Measurements from ENCODE around the gene ABCC2.

Gene ABCC2

DNA sequence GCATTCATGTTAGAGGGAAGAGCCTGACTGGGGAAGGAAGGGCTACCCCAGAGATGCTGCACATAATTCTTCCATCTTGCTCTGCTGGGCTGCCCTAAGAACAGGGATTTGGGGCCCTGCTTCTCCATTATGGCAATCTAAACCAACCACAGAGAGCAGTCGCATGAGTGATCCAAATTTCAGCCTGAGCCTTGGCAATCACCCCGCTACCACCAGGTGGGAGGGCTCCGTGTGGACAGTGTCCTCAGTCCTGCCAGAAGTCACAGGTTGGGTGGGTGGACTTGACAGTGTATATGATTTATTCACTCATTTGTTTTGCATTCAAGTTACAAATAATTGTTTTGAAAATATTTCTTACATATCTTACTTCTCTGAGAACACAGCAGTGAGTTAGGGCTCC is 22.0 kb downstream of the ABCC2 start:
- no peak for TF ChIP-seq NFIC (IDR thresholded peaks at IDR 0.05)
- TF ChIP-seq, protein P1, sequence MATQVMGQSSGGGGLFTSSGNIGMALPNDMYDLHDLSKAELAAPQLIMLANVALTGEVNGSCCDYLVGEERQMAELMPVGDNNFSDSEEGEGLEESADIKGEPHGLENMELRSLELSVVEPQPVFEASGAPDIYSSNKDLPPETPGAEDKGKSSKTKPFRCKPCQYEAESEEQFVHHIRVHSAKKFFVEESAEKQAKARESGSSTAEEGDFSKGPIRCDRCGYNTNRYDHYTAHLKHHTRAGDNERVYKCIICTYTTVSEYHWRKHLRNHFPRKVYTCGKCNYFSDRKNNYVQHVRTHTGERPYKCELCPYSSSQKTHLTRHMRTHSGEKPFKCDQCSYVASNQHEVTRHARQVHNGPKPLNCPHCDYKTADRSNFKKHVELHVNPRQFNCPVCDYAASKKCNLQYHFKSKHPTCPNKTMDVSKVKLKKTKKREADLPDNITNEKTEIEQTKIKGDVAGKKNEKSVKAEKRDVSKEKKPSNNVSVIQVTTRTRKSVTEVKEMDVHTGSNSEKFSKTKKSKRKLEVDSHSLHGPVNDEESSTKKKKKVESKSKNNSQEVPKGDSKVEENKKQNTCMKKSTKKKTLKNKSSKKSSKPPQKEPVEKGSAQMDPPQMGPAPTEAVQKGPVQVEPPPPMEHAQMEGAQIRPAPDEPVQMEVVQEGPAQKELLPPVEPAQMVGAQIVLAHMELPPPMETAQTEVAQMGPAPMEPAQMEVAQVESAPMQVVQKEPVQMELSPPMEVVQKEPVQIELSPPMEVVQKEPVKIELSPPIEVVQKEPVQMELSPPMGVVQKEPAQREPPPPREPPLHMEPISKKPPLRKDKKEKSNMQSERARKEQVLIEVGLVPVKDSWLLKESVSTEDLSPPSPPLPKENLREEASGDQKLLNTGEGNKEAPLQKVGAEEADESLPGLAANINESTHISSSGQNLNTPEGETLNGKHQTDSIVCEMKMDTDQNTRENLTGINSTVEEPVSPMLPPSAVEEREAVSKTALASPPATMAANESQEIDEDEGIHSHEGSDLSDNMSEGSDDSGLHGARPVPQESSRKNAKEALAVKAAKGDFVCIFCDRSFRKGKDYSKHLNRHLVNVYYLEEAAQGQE (IDR thresholded peaks at IDR 0.05; ENCODE audit: low read depth): no peak
- no peak for TF ChIP-seq TCF12 (IDR thresholded peaks at IDR 0.05; ENCODE audit: low read depth)
- TF ChIP-seq, protein P2, sequence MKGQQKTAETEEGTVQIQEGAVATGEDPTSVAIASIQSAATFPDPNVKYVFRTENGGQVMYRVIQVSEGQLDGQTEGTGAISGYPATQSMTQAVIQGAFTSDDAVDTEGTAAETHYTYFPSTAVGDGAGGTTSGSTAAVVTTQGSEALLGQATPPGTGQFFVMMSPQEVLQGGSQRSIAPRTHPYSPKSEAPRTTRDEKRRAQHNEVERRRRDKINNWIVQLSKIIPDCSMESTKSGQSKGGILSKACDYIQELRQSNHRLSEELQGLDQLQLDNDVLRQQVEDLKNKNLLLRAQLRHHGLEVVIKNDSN (IDR thresholded peaks at IDR 0.05): no peak
- TF ChIP-seq YY1 (IDR thresholded peaks at IDR 0.05; ENCODE audit: low read depth): no peak
- no peak for TF ChIP-seq CEBPB (IDR thresholded peaks at IDR 0.05)
- no peak for TF ChIP-seq TEAD4 (IDR thresholded peaks at IDR 0.05)
- TF ChIP-seq TAF1 (IDR thresholded peaks at IDR 0.05; ENCODE audit: low read depth): no peak

DNA sequence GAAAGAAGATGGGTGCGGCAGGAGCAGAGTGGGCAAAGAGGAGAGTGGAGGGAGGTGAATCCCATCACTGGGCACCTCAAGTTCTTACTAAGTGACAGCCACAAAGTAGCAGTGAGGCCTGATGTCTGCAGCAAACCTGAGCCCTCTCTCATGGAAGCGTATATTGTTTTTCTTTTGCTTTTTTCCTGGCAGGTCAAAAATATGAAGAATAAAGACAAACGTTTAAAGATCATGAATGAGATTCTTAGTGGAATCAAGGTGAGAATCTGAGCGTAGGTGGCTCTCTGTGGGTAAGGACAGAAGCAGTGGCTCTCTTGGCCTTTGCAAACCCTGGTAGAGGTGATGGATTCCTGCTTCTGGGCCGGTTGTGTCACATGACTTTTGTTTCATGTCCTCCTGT is 22.8 kb downstream of the ABCC2 start:
- no peak for TF ChIP-seq CREB1 (IDR thresholded peaks at IDR 0.05; ENCODE audit: low read depth)
- no peak for TF ChIP-seq EGR1 (IDR thresholded peaks at IDR 0.05)
- no peak for TF ChIP-seq YY1 (IDR thresholded peaks at IDR 0.05; ENCODE audit: low read depth)
- TF ChIP-seq EP300 (IDR thresholded peaks at IDR 0.05; ENCODE audit: borderline replicate concordance): no peak
- TF ChIP-seq, protein P3, sequence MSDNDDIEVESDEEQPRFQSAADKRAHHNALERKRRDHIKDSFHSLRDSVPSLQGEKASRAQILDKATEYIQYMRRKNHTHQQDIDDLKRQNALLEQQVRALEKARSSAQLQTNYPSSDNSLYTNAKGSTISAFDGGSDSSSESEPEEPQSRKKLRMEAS (IDR thresholded peaks at IDR 0.05): no peak
- TF ChIP-seq ZBTB7A (IDR thresholded peaks at IDR 0.05; ENCODE audit: low read depth): no peak

DNA sequence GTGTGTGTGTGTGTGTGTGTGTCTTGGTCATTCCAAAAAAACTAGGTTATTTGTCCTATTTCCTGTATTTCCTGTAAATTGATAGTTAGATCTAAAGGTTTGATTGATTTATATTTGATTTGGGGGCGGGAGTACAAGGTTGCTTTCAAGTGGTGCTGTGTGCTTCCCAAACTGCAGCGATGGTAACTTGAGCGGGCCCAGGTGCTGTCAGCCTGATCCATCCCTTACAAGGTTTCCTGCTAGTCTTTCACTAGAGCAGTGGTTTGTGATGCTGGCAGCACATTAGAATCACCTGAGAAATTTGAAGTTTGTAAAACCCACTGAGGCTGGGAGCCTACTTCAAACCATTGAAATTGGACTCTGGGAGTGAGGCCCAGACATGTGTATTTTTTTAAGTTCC is 23.7 kb downstream of the ABCC2 start:
- no peak for TF ChIP-seq RAD21 (IDR thresholded peaks at IDR 0.05; ENCODE audit: low read depth)
- TF ChIP-seq NFIC (IDR thresholded peaks at IDR 0.05): no peak
- TF ChIP-seq, protein P1 (IDR thresholded peaks at IDR 0.05; ENCODE audit: low read depth): no peak
- TF ChIP-seq, protein P3 (IDR thresholded peaks at IDR 0.05): no peak
- TF ChIP-seq CEBPB (IDR thresholded peaks at IDR 0.05): no peak
- TF ChIP-seq YY1 (IDR thresholded peaks at IDR 0.05; ENCODE audit: low read depth): no peak
- no peak for TF ChIP-seq CREB1 (IDR thresholded peaks at IDR 0.05; ENCODE audit: low read depth)
- TF ChIP-seq EP300 (IDR thresholded peaks at IDR 0.05; ENCODE audit: borderline replicate concordance): no peak
- no peak for TF ChIP-seq TCF12 (IDR thresholded peaks at IDR 0.05; ENCODE audit: low read depth)
- no peak for TF ChIP-seq EGR1 (IDR thresholded peaks at IDR 0.05)
- TF ChIP-seq, protein P2 (IDR thresholded peaks at IDR 0.05): no peak
- no peak for TF ChIP-seq FOXM1 (IDR thresholded peaks at IDR 0.05; ENCODE audit: borderline replicate concordance, low read depth)

DNA sequence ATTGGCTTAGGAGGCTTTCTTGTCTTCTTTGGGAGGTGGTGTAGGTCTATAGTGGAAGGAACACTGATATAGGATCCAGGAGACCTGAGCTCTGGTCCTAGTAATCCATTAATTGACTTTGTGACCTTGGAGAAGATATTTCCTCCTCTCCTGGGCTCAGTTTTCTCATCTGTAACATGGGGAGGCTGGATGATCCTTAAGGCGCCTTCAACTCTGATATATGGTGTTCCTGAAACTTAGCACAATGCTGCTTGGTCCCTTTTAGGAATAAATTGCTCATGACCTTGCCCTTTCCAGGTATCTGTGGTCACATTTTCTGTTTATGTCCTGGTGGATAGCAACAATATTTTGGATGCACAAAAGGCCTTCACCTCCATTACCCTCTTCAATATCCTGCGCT is 25.3 kb downstream of the ABCC2 start:
- no peak for TF ChIP-seq TAF1 (IDR thresholded peaks at IDR 0.05; ENCODE audit: low read depth)
- no peak for TF ChIP-seq TCF12 (IDR thresholded peaks at IDR 0.05; ENCODE audit: low read depth)
- no peak for TF ChIP-seq EP300 (IDR thresholded peaks at IDR 0.05; ENCODE audit: borderline replicate concordance)
- TF ChIP-seq, protein P3 (IDR thresholded peaks at IDR 0.05): no peak
- no peak for TF ChIP-seq RAD21 (IDR thresholded peaks at IDR 0.05; ENCODE audit: low read depth)
- TF ChIP-seq, protein P1 (IDR thresholded peaks at IDR 0.05; ENCODE audit: low read depth): no peak

DNA sequence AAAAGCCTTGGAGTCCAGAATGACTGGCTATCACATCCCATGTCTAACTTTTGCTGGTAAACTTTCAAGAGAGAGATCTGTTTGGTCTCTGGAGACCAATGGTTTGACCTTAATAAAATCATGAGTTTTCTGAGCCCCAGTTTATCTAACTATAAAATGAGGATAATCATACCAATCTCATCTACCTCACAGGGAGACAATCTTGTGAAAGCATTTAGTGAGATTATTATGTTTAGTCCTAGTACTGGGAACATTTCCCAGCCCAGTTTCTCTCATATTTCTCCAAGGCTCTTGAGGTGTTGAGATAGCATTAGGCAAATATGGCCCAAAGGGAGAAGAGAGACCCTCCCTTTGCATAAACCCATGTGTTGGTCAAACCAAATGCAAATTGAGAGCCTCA is 25.8 kb downstream of the ABCC2 start:
- TF ChIP-seq ZBTB7A (IDR thresholded peaks at IDR 0.05; ENCODE audit: low read depth) (no peak), EGR1 (IDR thresholded peaks at IDR 0.05) (no peak), CREB1 (IDR thresholded peaks at IDR 0.05; ENCODE audit: low read depth) (no peak), TAF1 (IDR thresholded peaks at IDR 0.05; ENCODE audit: low read depth) (no peak), TCF12 (IDR thresholded peaks at IDR 0.05; ENCODE audit: low read depth) (no peak), CEBPB (IDR thresholded peaks at IDR 0.05) (no peak), NFIC (IDR thresholded peaks at IDR 0.05) (no peak), EP300 (IDR thresholded peaks at IDR 0.05; ENCODE audit: borderline replicate concordance) (no peak), YY1 (IDR thresholded peaks at IDR 0.05; ENCODE audit: low read depth) (no peak)
- TF ChIP-seq, protein P1 (IDR thresholded peaks at IDR 0.05; ENCODE audit: low read depth): no peak
